Osteoblast (primary cell): ENCODE data around the gene MTHFS. TPM values are rescaled to one million over a fixed set of nuclear protein-coding genes. Genes with fewer than 3 reads are reported as not detected.

ENCODE experiments used
- DNase-seq: peaks from one replicate; pipeline ENCODE4 v3.0.0; 2011; ENCODE audit warnings: low spot score, mixed read lengths; ENCODE audit not compliant: insufficient read length; ENCODE audit errors: missing footprints
- H2AFZ ChIP-seq: 2 replicates; pipeline ENCODE4 v1.6.0; 2011; ENCODE audit warnings: mild to moderate bottlenecking, low read length
- H3K27ac ChIP-seq: 2 replicates; pipeline ENCODE4 v1.5.1; 2011; ENCODE audit warnings: mild to moderate bottlenecking, low read depth, low read length, moderate library complexity
- H3K27me3 ChIP-seq: 2 replicates; pipeline ENCODE4 v1.6.0; 2012; ENCODE audit warnings: mild to moderate bottlenecking, control low read depth, inconsistent platforms, low read length, moderate library complexity; ENCODE audit not compliant: insufficient read depth
- H3K36me3 ChIP-seq: 2 replicates; pipeline ENCODE4 v1.5.1; 2011; ENCODE audit warnings: mild to moderate bottlenecking, low read length, control low read depth, moderate library complexity; ENCODE audit not compliant: insufficient read depth
- H3K4me1 ChIP-seq: 2 replicates; pipeline ENCODE4 v1.5.1; 2011; ENCODE audit warnings: mild to moderate bottlenecking, low read length, control low read depth, moderate library complexity; ENCODE audit not compliant: insufficient read depth
- H3K4me2 ChIP-seq: 2 replicates; pipeline ENCODE4 v1.6.0; 2011; ENCODE audit warnings: mild to moderate bottlenecking, low read length; ENCODE audit not compliant: insufficient read depth
- H3K4me3 ChIP-seq: fragments of 200-600 bp; sonication (generic); 3 replicates; pipeline ENCODE4 v1.5.1; 2012; ENCODE audit warnings: mild to moderate bottlenecking, low read length, inconsistent platforms; ENCODE audit not compliant: insufficient read depth
- H3K79me2 ChIP-seq: 2 replicates; pipeline ENCODE4 v1.6.0; 2012; ENCODE audit warnings: mild to moderate bottlenecking, low read length, control low read depth, inconsistent platforms; ENCODE audit not compliant: insufficient read depth
- H3K9me3 ChIP-seq: 2 replicates; pipeline ENCODE4 v1.5.1; 2011; ENCODE audit warnings: low read depth, low read length, control low read depth
- H4K20me1 ChIP-seq: 2 replicates; pipeline ENCODE4 v1.6.0; 2012; ENCODE audit warnings: mild to moderate bottlenecking, low read length, control low read depth; ENCODE audit not compliant: insufficient read depth
- CTCF ChIP-seq: IDR thresholded peaks from 2 replicates; pipeline ENCODE4 v1.5.1; 2011; ENCODE audit warnings: mild to moderate bottlenecking, low read depth, low read length, moderate library complexity; ENCODE audit errors: extremely low read depth
- total RNA-seq: library from RNA; depleted of rRNA; stranded (reverse); fragments of >200 nt; gene quantifications from 2 replicates; pipeline ENCODE4 v1.2.3, GENCODE V29; 2012

The MTHFS gene
- total RNA-seq, 1 donor = 17.0 TPM

GRCh38 chr15:79881668-79882067 is 15.1 kb downstream of the MTHFS start:
- Histone ChIP-seq H3K4me3 (no peak overlapping the region), H3K9me3 (peaks cover 2% of the 10 kb centered on the region), H3K4me1 (no peaks in the 10 kb centered on the region), H3K27me3 (no peaks in the 10 kb centered on the region), H3K36me3 (peaks cover 6% of the 10 kb centered on the region), H3K27ac (no peak overlapping the region), H3K79me2 (peaks cover 2% of the 10 kb centered on the region), H3K4me2 (no peak overlapping the region), H4K20me1 (no peaks in the 10 kb centered on the region), H2AFZ (no peak overlapping the region)
- no peak for DNase-seq
- TF ChIP-seq CTCF = no peak

GRCh38 chr15:79881254-79881653 is 15.6 kb downstream of the MTHFS start:
- Histone ChIP-seq H3K79me2 (peaks cover 2% of the 10 kb centered on the region), H3K27ac (no peak overlapping the region), H3K9me3 (peaks cover 2% of the 10 kb centered on the region), H3K27me3 (no peaks in the 10 kb centered on the region), H3K4me1 (no peaks in the 10 kb centered on the region), H2AFZ (no peak overlapping the region), H3K4me2 (no peak overlapping the region), H4K20me1 (no peaks in the 10 kb centered on the region), H3K4me3 (no peak overlapping the region), H3K36me3 (peaks cover 6% of the 10 kb centered on the region)
- DNase-seq = no peak
- no peak for TF ChIP-seq CTCF

- Histone ChIP-seq H3K27ac (no peak overlapping the region), H2AFZ (no peak overlapping the region)
These were observed 18.6 kb downstream of the MTHFS start for GRCh38 chr15:79878078-79878705.

GRCh38 chr15:79875213-79875612 is 21.6 kb downstream of the MTHFS start:
- TF ChIP-seq CTCF = no peak
- H3K27ac ChIP-seq = no peak overlapping the region
- no peak overlapping the region for H2AFZ ChIP-seq
- peaks cover 9% of the 10 kb centered on the region for H3K4me1 ChIP-seq
- H3K79me2 ChIP-seq = no peaks in the 10 kb centered on the region
- peaks cover 5% of the 10 kb centered on the region for H3K9me3 ChIP-seq
- no peak overlapping the region for H3K4me3 ChIP-seq
- H4K20me1 ChIP-seq = no peaks in the 10 kb centered on the region
- no peak overlapping the region for H3K4me2 ChIP-seq
- H3K36me3 ChIP-seq = no peaks in the 10 kb centered on the region
- no peak for DNase-seq
- no peaks in the 10 kb centered on the region for H3K27me3 ChIP-seq

More at GRCh38 chr15:79878078-79878705, 18.6 kb downstream of the MTHFS start:
- peaks cover 5% of the 10 kb centered on the region for H3K9me3 ChIP-seq
- no peak overlapping the region for H3K4me3 ChIP-seq
- no peaks in the 10 kb centered on the region for H3K79me2 ChIP-seq
- H3K27me3 ChIP-seq = no peaks in the 10 kb centered on the region
- TF ChIP-seq CTCF = no peak
- no peaks in the 10 kb centered on the region for H3K36me3 ChIP-seq
- no peak overlapping the region for H3K4me2 ChIP-seq
- DNase-seq = no peak
- no peaks in the 10 kb centered on the region for H4K20me1 ChIP-seq
- no peaks in the 10 kb centered on the region for H3K4me1 ChIP-seq
